GM19043 (cell line): ENCODE results near the gene CYP4A11.
"Not testable (repeated sequence)": the region's sequence is repeated elsewhere in the genome, so short reads cannot be mapped to it uniquely, and the experiment has no call there.

ENCODE experiments used
- ATAC-seq: cut with Tn5 transposase; IDR thresholded peaks from one replicate; pipeline ENCODE4 v1.9.1; 2021; ENCODE audit warnings: low read depth; ENCODE audit not compliant: unreplicated experiment

CYP4A11 gene

DNA sequence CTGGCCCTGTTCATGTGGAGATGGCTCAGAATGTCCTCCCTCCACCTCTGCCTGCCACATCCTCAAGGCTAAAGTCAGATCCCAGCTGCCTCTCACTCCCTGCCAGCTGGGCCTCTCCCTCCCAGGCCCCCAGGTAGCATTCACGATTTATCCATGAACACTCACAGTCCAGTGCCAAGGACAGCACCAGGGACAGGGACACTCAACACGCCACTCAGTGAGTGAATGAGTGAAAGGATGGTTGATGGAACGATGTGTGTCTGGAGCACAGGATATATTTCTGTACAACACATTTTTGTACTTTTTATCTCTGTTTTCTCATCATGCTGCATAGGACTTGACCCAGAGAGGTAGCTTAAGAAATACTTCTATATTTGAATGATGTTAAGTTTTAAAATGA, 10.1 kb downstream of the CYP4A11 start:
- no peak for ATAC-seq

DNA sequence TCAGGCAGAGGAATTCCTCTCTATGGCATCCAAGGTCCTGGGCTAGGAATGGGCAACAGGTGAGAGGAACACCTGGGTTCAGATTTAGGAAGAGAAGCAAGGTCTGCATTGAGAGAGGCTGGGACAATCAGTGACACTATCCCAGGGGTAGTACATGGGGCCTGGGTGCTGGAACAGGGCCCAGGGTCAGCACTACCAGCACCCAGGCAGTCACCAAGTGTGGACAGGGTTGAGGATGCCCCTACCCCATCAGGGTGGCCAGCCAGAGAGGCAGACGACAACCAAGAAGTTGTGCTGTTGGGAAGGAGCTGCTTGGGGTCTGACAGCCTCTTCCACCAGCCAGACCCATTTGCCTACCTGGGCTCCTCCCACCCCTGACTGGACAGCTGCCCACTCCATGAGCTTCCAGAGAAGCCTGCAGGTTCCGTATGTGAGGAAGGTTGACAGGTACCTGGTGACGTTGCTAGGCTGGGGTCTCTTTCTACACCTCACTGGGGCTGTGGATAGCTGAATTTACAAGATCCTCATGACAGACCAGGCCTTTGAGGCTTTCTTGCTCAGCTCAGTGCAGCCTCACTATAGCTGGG, 13.9 kb downstream of the CYP4A11 start:
- ATAC-seq: no peak

DNA sequence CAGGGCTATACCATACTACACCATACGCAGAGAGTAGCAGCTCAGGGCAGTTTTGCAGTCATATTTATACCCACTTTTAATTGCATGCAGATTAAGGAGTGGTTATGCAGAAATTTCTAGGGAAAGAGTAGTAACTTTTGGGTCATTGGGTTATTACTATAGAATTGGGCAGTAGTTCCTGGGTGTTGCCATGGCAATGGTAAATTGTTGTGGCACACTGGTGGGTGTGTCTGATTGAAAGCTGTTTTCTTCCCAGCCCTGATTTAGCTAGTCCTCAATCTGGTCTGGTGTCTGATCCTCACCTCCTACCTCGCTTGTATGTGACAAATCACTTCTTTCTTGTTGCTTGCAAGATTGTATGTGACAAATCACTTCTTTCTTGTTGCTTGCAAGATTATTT, 30.5 kb downstream of the CYP4A11 start:
- no peak for ATAC-seq

DNA sequence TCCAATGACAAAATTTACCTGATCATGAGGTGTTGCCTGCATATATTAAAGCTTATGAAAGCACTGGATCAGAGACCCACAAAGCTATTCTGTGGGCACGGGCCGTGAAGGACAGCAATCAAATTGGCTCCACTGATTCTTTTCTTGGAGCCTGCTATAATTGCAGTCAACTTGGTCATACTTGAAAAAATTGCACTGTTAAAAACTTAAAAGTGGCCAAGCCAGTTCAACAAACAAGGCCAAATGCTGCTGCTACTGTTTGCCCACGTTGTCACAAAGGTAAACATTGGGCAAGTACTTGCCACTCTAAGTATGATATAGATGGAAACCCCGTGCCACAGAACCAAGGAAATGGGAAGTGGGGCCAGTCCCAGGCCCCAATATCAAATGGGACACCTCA, 37.8 kb downstream of the CYP4A11 start:
- ATAC-seq: no peak

DNA sequence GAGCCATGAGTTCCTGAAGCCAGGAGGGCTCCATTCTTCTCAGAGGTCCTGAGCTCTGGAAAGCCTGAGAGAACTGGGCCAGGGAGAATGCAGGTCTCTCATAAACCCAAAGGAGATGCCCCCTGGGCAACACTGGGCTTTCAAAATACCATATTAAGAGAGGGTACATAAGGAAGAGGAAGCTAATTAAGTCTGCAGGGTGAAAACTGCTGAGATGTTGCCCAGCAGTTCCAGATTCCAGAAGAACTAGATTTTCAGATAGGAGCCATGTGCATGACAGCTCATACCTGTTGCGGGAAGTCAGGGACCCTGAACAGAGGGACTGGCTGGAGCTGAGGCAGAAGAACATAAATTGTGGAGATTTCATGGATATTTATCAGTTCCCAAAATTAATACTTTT, 40.9 kb downstream of the CYP4A11 start:
- no peak for ATAC-seq

DNA sequence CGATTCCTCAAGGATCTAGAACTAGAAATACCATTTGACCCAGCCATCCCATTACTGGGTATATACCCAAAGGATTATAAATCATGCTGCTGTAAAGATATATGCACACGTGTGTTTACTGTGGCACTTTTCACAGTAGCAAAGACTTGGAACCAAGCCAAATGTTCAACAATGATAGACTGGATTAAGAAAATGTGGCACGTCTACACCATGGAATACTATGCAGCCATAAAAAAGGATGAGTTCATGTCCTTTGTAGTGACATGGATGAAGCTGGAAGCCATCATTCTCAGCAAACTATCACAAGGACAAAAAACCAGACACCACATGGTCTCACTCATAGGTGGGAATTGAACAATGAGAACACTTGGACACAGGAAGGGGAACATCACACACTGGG, 59.6 kb downstream of the CYP4A11 start:
- ATAC-seq: not testable (repeated sequence)
